Stimulated activated naive CD4-positive, alpha-beta T cell treated with Interleukin-2 at 50 U/mL for 16 hours (primary cell): ENCODE measurements around the gene POU4F2.

Experiments used
- DNase-seq: peaks from one replicate; lab custom pipeline; 2025; lab: John Stamatoyannopoulos, UW

POU4F2 gene, protein sequence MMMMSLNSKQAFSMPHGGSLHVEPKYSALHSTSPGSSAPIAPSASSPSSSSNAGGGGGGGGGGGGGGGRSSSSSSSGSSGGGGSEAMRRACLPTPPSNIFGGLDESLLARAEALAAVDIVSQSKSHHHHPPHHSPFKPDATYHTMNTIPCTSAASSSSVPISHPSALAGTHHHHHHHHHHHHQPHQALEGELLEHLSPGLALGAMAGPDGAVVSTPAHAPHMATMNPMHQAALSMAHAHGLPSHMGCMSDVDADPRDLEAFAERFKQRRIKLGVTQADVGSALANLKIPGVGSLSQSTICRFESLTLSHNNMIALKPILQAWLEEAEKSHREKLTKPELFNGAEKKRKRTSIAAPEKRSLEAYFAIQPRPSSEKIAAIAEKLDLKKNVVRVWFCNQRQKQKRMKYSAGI

DNA sequence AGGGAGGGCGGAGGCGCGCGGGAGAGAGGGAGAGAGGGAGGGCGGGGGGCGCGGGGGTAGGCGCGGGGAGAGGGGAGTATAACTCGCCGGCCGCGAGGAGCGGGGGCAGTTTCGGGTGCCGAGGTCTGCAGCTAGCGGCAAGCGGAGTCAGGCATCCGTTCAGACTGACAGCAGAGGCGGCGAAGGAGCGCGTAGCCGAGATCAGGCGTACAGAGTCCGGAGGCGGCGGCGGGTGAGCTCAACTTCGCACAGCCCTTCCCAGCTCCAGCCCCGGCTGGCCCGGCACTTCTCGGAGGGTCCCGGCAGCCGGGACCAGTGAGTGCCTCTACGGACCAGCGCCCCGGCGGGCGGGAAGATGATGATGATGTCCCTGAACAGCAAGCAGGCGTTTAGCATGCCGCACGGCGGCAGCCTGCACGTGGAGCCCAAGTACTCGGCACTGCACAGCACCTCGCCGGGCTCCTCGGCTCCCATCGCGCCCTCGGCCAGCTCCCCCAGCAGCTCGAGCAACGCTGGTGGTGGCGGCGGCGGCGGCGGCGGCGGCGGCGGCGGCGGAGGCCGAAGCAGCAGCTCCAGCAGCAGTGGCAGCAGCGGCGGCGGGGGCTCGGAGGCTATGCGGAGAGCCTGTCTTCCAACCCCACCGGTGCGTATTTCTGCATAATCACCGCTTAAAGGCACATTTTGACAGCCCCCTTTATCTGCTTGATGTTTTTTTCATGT is at the start of gene POU4F2:
TSS of gene POU4F2 (plus strand) at position 108 of the 720 bp plus-strand sequence. CDS start at position 356, 248 bp downstream.
- no peak for DNase-seq

DNA sequence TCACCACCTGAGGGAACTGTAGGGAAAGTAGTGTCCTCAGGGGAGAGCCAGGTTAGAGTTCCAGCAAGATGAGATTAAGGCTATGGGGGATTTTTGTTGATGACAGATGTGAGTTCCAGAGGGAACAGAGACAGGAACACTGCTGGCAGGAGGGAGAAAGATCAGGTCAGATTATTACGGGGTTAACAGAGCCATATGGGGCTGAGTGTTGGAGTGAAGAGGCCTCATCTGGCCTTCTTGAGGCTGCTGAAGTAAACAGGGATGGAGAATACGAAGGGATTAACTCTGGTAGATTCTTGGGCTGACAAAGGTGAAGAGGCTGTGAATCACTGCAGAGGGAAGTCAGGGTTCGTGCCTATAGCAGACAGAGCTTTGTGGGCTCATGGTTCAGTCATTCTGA is 47.9 kb upstream of the POU4F2 start:
- no peak for DNase-seq

DNA sequence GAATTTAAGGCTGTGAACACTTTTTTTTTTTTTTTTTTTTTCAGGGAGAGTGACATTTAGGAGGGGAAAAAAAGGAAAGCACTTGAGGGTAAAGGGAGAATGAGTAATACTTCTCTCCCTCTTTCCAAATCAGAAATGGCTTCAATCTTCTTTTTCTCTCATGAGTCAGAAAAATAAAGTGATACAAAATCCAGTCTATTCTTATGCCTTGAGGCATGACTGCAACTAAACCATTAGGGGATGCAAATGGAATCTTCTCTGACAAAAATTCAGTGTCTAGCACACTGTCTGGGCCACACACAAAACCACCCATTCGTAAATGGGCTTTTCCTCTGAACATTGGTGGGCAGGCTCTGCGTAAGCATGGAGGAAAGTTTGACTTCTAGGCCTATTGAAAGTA is 46.7 kb upstream of the POU4F2 start:
- DNase-seq = no peak

DNA sequence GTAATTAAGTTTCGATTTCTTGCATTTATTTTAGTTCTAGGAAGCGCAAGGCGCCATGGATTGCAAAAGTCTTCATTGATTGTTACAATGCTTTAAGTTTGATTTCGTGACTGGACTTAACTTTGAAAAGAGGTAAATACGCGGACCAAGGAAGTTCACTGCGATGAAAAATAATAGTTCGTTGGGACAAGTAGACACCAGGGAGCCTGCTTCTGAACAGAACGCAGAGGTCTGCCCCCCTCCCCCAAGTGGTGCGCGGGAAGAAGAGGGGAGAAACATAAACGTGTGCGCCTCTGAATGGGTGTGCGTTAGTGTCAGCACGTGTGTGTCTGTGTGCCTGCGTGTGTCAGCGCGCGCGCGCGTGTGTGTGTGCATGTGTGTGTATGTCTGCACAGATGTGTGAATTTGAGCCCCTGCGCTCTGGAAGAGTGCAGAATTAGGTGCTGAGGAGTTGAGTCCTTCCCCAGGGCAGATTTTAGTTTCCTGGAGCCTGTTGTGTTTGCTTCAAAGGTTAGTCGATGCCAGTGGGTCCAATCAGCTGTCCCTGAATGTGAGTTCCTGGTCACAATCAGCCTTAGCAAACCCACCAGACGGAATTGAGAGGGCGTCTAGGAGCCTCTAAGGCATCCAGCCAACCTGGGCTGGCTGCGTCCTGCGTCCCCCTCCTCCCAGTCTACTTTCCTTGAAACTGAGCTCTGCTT is 5.8 kb upstream of the POU4F2 start:
- DNase-seq = no peak

DNA sequence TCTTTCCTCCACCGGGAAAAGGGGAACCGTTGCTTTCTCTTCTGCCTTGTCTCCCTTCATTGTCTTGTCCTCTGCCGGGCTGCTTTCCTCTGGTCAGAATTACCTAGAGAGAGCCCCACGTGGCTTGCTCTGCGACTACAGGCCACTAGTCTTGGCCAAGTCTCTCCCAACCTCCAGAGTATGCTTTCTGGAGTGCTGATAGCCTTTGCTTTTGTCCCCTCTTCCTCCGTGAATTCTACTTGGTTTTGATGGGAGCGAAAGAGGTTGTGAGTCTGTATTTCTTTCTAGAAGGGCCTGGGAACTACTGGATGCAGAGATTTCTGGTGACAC is 5.3 kb upstream of the POU4F2 start:
- no peak for DNase-seq

DNA sequence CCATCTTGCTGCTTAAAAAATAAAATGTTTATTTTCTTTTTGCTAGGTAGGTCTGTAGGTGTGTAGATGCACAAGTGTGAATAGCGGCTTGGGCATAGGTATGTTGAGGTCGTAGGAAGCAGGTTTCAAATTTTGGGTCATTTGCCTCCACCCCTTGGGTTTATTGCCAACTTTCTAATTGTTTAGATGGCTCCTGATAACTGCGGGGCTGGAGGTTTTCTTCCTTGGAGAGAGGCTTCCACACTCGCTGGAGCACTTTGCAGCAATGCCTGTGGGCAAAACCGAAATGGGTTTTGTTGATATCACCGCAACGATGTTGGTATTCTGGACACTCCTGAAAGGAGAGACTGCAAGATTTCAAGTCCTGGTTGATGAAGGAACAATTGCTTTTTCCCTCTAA is 3.9 kb upstream of the POU4F2 start:
- no peak for DNase-seq

DNA sequence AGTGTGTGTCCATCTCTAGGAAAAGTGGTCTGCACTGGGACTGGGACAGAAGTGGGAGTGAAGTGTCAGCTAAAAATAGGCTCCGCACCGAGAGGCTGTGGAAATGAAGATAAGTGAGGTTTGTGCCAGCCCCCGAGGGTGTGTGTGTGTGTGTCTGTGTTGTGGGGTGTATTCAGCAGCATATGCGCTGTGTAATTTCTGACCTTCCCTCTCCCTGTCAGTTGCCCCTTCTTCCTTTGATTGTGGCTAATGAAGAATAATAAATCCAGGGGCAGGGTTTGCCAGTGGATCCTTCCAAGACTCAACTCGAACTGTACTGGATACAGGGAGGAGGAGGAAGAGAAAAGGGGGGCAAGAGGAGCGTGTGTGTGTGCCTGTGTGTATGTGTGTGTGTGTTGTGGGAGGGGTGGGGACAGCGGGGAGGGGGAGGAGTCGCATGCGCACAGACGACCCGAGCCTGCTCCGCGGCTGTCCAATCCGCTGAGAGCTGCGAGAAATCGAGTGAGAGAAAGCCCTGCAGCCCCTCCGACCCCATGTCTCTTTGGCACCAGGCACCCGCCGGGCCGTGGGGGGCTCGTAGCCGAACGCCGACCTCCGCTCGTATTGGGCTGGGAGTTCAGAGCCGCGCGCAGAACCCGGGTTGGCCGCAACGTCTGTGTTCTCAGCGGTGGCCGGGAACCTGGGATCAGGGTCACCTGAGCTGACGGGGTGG is 916 bp upstream of the POU4F2 start:
- no peak for DNase-seq

DNA sequence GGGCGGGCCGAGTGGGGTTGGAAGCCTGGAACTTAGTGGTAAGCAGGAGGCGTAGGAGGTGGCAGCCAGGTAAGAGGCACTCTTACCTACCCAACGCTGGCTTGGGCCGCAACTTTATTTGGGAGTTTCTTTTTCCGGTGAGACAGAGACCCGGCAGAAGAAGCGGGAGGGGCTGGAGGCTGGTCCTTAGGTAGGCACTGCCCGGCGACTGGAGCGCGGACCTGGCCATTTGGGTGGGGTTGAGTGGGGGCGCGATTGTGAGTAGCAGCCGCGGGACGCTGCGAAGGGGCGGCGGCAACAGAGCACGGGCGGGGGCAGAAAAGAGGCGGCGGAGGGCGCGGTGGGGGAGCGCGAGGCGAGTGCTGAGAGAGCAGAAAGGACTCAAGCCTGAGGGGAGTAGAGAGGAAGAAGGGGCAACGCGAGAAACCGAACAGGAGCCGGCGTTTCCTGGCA is 334 bp upstream of the POU4F2 start:
- DNase-seq = no peak

DNA sequence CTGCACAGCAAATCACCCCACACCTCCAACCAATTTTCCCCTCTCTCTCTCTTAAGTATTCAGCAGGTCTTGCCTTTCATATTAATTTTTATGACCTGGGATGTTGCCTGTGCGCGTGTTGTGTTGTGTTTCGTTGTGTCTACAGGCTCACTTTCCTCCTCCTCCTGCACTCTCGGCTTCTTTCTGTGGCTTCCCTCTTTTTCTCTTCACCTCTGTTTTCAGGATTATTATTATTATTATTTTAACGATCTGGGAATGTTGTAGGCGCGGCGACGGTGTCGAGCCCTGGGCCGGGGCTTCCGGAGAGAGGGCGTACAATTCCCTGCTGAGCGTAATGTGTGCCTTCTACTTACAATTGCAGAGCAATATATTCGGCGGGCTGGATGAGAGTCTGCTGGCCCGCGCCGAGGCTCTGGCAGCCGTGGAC is 826 bp downstream of the POU4F2 start:
- DNase-seq = no peak

DNA sequence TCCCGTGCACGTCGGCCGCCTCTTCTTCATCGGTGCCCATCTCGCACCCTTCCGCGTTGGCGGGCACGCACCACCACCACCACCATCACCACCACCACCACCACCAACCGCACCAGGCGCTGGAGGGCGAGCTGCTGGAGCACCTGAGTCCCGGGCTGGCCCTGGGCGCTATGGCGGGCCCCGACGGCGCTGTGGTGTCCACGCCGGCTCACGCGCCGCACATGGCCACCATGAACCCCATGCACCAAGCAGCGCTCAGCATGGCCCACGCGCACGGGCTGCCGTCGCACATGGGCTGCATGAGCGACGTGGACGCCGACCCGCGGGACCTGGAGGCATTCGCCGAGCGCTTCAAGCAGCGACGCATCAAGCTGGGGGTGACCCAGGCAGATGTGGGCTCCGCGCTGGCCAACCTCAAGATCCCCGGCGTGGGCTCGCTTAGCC is 1.4 kb downstream of the POU4F2 start:
- no peak for DNase-seq

DNA sequence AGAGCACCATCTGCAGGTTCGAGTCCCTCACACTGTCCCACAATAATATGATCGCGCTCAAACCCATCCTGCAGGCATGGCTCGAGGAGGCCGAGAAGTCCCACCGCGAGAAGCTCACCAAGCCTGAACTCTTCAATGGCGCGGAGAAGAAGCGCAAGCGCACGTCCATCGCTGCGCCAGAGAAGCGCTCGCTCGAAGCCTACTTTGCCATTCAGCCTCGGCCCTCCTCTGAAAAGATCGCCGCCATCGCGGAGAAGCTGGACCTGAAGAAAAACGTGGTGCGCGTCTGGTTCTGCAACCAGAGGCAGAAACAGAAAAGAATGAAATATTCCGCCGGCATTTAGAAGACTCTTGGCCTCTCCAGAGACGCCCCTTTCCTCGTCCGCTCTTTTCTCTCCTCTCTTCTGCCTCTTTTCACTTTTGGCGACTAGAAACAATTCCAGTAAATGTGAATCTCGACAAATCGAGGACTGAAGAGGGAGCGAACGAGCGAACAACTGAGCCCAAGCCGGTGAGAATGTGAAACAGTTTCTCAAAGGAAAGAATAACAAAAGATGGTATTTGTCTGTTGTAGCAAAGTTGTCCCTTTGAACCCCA is 1.9 kb downstream of the POU4F2 start:
- DNase-seq = no peak

DNA sequence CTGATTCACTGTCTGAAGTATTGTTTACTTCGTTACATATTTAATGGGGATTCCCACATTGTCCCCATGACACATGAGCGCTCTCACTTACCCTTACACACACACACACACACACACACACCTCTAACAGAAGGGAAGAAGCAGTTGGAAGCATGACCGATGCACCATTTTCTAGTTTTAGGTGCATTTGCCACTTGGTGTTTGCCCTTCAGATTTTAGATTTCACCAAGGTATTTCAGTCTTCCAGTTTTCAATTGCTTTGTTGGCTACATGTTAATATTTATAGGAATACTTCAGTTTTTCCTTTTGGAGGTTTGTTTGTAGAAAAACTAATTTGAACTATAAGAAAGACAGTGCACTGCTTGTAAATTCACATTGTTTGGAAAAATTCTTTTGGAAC is 3.1 kb downstream of the POU4F2 start:
- DNase-seq = no peak

DNA sequence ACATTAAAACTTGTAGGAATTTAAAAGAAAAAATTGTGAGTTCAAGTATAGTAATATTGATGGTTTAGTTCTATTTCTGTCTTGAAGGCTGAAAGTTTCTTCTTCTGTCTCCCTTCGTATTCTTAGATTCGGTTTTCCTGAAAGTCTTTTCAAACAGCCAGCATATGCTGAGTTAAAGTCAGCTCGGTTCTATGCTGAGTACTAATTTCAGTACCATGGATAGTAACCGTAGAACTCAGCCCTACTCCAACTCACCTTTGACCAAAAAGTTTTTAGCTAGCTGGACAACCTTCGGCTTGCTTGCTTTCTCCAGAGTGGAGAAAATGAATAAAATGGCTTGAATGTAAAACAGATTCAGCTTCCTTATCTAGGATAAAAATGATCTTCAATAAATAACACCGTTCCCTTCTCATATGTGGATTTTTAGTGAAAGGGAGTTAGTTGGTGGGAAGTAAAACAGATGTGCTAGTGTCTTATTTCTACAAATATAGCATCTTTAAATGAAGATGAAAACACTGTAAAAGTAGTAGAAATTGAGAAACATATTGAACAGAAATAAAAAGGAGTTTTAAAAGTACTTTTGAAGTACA is 5.2 kb downstream of the POU4F2 start:
- DNase-seq = no peak

DNA sequence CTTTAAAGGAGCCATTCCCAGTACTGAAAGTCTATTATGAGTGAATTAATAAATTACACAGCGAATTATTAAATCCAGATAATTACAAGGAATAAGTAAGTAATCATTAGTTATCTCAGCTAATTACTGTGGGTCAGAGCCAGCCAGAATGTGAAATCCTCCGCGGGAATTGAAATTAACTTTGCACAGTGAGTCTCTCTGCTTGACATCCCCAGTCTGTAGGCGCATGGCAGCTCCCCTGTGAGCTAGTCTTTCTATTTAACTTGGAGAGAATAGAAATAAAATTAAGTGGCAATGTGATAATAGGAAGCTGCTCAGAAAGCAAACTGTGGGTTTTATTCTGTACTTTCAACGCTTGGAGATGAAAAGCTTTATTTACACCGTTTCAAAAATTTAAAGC is 7.2 kb downstream of the POU4F2 start:
- DNase-seq = no peak

DNA sequence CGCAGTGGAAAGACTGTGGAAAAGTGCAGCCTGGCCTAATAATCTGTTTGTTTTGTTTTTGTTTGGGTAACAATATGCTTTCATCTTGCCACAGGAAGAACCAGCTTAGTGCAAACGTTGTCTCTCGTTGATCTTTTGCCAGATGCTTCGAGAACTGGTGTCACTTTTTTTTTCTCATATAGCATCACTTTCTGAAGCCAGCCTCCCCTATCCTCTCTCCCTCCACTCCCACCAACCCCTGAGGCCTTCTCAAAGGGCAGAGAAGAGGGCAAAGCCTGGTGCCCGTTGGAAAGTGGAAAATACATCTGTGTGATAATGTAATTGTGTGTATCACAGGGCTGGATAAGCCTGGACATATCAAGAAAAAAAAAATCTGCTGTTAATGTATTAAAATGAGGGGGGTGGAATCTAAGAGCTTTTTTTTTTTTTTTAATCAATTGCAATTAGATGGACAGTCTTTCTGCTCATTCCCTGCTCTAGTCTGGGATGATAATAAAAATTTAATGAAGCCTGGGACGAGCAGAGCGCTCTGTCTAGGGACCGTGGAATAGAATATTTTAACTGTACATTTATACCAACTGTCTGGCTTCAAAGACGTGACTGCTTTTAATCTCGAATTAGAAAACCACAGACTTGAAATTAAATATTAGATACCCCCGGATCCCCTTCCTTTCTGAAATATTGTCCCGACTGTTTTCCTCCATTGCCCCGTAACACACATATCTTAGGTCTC is 8.1 kb downstream of the POU4F2 start:
- no peak for DNase-seq

DNA sequence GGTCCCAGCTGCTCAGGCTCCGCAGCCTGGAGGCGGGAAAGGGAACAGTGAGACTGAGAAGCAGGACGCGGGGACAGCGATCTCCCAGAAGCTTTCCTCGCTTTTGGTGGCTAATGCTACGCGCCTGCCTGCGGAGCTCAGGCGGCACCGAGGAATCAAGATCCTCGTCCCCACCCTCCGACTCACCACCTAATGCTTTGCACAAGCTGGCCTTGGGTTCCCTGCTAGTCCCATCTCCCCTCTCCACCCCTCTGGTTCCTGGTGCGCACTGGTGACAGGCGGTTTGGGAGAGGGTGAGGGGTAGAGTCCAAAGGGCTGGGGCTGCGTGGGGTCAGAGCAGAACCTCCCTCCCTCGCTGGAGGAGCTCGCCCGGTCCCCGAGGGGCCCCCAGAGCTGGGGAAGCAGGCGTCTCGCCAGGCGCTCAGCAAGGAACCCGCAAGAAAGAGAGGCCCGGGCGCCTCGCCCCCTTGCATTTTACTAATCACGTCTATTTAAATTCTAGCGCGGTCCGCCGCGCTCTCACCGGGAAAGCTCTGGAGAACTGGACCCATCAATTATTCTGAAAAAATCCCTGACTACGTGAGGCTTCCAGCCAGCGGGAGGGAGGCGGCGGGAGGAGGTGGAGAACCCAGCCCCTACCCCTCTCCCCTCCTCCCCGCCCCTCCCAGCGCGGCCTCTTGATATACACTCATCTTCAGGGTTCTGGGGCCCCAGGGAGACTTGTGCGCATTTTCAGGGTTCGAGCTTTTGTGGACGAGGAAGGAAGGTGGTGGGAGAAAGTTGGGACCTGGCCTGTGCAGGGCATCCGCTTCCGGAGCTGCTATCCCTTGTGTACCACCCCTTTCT is 9.1 kb downstream of the POU4F2 start:
- DNase-seq = no peak

DNA sequence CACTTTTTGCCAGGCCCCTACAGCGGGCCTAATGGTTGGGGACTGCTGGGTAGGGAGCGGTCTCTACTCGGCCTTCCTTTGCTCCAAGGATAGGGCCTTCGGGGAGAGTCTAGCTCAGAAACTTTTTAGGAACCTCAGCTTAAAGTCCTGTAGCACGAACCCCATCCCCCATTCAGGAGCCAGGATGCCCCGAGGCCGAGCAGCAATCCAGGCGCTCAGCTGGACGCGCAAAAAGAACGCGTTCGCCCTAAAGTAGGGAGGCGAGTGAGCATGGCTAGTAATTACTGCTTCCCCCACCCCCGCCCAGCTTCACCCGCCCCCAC is 9.7 kb downstream of the POU4F2 start:
- DNase-seq = no peak

DNA sequence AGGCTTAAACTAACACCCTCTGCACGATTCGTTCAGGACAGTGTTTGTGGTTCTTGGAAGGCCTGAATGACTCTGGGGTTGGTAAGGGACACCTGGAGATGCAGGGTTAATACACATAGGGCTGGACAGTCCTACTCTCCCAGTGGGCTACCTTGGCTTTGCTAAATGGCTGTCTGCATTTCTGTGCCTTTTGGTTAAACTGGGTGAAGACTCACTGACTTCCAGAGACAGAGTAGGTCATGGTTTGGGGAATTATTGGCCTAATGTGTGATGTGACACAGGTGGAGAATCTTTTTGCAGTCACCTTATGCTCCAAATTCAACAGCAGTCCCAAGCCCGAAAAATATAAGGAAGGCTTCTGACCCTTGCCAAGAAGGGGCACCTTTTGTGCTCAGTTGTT is 10.5 kb downstream of the POU4F2 start:
- no peak for DNase-seq

DNA sequence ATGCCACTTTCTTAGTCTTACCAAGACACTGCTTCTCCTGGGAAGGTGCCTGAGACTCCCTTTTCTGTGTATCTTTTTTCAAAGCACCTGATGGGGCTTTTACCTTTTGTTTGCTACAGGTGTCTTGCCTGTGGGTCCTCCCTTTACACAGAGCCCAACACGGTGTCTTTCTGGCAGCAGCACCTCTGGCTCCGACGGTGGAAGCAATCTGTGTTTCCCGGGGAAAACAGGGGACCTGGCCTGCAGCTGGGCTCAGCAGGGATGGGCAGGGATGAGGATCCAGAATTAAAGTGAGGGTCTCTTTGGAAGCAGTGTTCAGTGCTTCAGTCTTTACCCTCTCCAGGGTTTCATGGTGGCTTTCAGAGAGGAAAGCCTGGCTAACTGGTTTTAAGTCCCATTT is 11.3 kb downstream of the POU4F2 start:
- DNase-seq = no peak
